Measurements from ENCODE around the gene PBX1.

PBX1 gene

DNA sequence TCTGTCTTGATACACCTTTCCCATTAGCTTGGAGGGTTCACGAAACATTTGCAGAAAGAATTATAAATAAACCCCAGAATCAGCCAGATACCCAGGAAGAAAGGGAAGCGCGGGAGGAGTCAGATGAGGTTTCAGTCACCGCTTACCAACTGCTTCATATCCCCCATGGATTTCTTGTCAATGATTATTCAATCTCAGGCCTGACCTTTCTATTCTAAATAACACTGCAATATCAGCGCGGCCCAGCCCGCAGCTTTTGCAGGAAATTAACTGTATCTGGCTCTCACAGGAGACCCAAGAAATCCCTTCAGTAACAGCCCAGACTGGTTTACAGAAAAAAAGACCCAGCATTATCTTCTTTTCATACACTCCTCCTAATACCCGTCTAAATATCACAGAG lies 308.6 kb downstream of the PBX1 start:
- DNase-seq (ENCODE audit: low read depth in 2 of 2), result no peak

DNA sequence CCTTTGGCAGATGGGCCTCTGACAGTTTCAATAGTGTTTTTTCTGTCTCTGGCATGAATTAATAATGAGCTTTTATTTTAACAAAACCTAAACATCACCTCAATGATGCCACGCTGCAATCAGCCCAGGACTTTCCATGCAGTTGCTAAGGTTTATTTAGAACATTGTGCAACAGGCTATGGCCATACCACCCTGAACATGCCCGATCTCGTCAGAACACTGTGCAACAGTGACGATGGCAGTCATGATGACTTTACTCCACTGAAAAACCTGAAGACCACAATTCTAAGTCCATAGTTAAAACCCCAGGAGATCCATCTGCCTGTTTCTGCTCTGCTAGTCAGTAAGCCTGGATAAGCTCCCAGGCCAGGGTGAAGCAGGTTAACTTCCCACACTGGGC lies 310.0 kb downstream of the PBX1 start:
- no peak for DNase-seq (ENCODE audit: low read depth in 2 of 2)

DNA sequence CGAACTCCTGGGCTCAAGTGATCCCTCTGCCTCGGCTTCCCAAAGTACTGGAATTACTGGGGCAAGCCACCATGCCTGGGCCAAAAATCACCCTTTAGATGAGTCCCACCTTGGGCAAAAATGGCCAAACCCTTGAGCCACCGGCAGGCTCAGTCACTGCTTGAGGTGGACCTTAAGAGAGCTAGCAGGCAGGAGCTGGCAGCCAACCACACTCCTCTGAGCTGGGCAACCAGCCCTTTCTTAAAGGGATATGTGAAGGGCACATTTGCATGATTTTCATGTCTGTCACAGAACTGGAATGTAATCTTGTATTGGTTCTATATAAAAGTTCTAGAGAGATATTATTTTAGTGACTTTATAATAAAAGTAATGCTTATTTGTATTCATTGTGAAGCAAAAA lies 316.5 kb downstream of the PBX1 start:
- no peak for DNase-seq (ENCODE audit: low read depth in 2 of 2)

DNA sequence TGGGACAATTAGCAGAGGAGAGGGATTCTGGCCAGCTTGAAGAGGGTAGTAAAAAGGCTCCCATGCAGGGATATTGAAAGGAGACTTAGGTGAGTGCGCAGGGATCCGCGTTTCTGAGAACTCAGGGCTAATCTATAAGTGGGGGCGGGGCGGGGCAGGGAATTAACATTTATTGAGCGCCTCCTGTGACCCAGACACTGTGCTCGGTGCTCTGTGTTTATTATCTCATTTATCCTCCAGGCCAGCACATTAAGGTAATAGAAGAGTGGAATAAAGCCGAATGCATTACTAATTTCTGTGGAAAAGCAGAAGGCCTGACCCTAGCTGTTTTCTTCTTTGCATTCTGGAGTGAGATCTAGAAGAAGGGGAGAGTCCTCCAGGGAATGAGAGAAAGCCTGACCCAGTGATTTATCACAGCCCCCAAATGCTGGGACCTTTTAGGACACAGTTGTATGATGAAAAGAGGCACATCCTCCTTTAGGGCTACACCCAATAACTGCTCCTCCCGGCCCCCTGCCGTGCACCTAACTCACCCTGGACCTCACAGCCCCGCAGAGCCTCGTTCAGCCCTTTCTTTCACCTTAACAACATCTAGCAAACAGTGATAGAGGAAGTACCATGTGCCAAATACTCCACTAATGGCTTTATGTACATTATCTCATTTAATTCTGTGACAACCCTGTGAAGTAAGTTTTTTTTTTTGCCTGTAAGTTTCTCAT lies 317.6 kb downstream of the PBX1 start:
- no peak for DNase-seq (ENCODE audit: low read depth in 2 of 2)

DNA sequence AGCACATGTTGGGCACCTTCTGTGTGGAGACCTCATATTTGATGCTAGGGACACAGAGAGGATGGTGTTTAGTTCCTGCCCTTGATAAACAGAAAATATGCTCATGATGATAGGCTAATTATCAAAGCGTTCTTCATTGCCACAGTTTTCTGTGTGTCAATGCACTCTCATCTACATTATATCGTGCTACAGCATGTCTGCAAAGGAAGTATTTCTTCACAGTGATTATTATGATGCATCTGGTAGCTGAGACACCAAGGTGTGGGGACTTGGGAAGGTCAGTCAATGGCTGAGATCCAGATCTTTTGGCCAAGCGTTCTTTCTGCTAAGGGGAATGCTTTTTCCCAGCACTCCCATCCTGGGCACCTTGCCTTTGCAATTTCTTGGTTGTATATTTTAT lies 321.2 kb downstream of the PBX1 start:
- no peak for DNase-seq (ENCODE audit: low read depth in 2 of 2)

DNA sequence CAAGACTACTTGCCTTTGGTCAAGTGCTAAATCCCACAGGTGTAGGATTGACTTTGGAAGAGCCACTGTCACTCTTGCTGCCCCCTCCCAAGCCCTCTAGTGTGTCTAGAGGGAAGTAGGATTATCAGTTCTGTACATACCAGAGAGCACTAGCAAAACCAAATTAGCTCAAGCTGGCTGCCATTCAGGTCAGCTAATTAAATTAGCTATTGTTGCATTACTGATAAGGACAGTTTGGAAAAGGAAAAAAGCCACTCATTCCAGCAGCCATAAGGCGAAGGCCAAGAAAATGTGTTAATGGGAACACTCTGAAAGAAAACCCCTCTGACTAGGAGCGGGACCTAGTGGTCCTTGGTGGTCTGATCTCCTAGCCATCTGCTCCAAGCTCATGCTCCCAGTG lies 321.7 kb downstream of the PBX1 start:
- no peak for DNase-seq (ENCODE audit: low read depth in 2 of 2)

DNA sequence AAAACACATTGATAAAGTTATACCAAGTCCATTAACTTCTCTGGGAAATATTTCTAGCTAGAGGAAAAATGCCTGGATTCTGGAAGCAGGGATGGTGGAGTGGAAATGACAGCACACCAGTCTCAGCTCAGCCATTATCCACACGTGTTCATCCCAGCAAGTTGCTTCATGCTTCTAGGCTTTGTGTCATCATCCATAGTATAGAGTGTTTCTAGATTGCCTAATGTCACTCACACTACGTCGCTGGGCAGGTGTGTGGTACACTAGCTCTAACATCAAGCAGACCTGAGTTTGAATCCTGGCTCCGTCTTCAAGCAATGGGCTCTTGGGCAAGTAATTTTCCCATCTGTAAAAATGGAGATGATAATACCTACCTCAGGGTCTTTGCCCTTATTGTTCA lies 326.3 kb downstream of the PBX1 start:
- DNase-seq (ENCODE audit: low read depth in 2 of 2), result no peak

DNA sequence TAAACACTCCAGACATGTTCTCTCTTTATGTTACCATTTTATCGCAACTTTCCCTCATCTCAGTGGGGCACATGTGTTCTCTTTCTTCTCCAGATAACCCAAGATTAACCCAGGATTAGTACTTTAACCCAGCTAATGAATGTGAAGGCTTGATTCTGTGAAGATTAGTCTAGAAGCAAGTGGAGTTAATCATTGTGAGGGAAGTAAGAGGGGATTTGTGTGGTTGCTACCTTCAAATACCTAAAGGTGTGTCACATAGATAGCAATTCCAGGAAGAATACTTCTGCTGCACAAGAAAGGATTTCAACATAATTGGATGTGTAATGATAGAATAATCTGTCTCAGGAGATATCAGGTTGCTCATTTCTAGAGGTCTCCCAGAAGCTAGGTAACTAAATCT lies 327.1 kb downstream of the PBX1 start:
- DNase-seq (ENCODE audit: low read depth in 2 of 2), result no peak

DNA sequence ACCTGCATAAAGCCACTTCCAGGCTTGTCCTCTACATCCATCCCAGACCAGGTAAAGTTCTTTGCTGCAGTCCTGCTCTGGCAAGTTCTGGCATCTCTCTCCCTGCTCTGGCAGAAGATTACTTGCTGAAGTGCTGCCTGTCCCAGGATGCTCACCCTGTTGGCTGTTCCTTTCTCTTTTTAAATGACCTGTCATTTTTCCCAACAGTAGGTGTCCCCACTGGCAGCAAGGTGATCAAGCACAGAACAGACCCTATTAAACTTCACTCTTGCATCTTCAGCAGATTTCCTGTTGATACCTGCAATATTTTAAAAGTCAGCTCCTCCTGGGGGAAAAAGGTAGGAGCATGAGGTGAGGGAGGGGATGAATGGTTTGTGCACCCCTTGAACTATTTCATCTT lies 332.6 kb downstream of the PBX1 start:
- DNase-seq (ENCODE audit: low read depth in 2 of 2), result no peak

DNA sequence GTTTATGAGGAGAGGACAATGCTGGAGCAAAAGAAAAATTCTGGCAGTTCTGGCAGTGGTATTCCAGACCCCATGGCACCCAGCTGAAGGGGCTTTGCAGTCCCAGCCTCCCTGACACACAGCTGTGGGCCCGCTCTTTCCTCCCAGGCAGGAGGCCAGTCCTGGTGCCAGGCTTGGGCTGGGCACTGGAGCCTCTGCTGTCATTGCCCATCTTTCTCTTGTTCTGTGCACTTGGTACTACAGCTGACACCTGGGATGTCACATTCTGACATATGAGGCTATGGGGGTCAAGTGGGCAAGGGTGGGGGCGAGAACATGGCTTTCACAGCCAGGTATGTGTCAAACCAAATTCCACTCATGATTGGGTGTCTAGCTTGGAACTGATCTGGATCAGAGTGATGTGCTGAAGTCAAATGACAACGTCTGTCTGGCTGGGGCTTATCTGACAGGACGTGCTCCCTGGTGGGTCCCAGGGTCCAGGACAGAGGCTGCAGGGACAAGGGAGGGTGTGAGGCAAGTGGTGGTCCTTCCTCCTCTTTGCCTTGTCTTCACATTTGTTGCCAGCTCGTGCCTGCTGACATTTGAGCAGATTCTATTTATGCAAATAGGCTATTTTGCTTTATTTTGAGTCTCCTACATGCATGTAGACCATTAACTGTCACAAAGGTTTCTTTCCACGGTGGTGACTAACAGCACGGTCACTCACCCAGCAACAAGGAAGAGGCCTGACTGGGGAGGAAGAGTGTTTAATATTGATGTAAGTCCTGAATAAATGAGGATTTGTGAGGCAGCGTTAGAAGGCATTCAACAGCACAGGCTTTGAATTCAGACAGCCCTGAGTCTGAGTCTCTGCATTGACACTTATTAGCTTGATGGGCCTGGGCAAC lies 336.3 kb downstream of the PBX1 start:
- DNase-seq (ENCODE audit: low read depth in 2 of 2), result no peak

DNA sequence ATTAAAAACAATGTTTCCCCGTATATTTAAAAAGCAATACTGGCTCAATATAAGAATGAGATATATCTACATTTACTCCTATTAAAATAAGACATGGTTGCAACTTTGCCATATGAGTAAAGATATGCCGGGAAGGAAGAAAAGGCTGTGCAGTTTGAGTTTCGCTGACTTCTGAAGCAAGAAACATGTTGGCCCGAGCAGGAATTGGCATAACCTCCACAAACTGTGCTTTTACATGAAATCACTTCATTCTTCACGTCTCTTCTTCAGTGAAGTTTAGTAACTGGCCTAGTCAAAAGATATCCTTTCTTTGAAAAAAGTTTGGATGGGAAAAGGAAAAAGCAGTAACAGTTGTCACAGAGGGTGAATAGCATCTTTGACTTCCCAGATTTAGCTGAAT lies 342.0 kb downstream of the PBX1 start:
- DNase-seq (ENCODE audit: low read depth in 2 of 2), result no peak

All from stimulated activated CD4-positive, alpha-beta T cell treated with anti-CD3 and anti-CD28 coated beads, Interleukin-4, amount 100 ng/mL, for 48 hours (primary cell).